Tibial artery (tissue), 4 donors: ENCODE measurements around the gene RCBTB1.

Experiments
- DNase-seq, 2 donors: peaks; one replicate each; pipeline ENCODE4 v3.0.0-alpha.2; 2019
- H3K27ac ChIP-seq, 2 donors: fragments of 200-600 bp; sonication (generic) in 1 of 2; 1 replicate in 1 of 2; 2 replicates in 1 of 2; pipeline ENCODE4 v1.5.1; 2018 to 2019; ENCODE audit warnings: mild to moderate bottlenecking in 1 of 2
- H3K27me3 ChIP-seq, 2 donors: fragments of 200-600 bp; sonication (generic) in 1 of 2; one replicate each; pipeline versions ENCODE4 v1.5.1 to v1.6.0; 2016 to 2019
- H3K36me3 ChIP-seq, 3 donors: fragments of 200-600 bp; sonication (generic) in 2 of 3; one replicate each; pipeline ENCODE4 v1.5.1; 2016 to 2019; ENCODE audit warnings: mild to moderate bottlenecking in 2 of 3
- H3K4me1 ChIP-seq, 4 donors: fragments of 200-600 bp; sonication (generic) in 2 of 4; 1 replicate in 3 of 4; 2 replicates in 1 of 4; pipeline ENCODE4 v1.5.1; 2016 to 2019
- H3K4me3 ChIP-seq, 2 donors: fragments of 200-600 bp; sonication (generic) in 1 of 2; 1 replicate in 1 of 2; 2 replicates in 1 of 2; pipeline ENCODE4 v1.5.1; 2018 to 2019; ENCODE audit warnings: mild to moderate bottlenecking in 2 of 2
- H3K9me3 ChIP-seq, 3 donors: fragments of 200-600 bp; sonication (generic) in 1 of 3; one replicate each; pipeline ENCODE4 v1.5.1; 2016 to 2019
- intact Hi-C: fragments of 100-400 bp; cut with DNase I; formaldehyde crosslinking; loops from one replicate; pipeline ENCODE4 v1.15.0; 2023; ENCODE audit warnings: low total_unique reads
- TF ChIP-seq, protein P1 (sequence below), 2 experiments: fragments of 200-600 bp in 1 of 2; fragments of 450-650 bp in 1 of 2; IDR thresholded peaks; one replicate each; pipeline ENCODE4 v1.5.1; 2017 to 2019; ENCODE audit warnings: antibody characterized with exemption in 2 of 2, mild to moderate bottlenecking in 1 of 2, moderate library complexity in 1 of 2

Gene RCBTB1

GRCh38 chr13:49538404-49538803, 47.0 kb downstream of the RCBTB1 start:
- intact Hi-C loops, result no loop called here
- Histone ChIP-seq H3K9me3 (no peaks in the 10 kb centered on the region), H3K27ac (no peak overlapping the region), H3K36me3 (peaks cover 0 to 40% (median 28%) of the 10 kb centered on the region in 3 donors), H3K4me3 (no peak overlapping the region), H3K27me3 (no peaks in the 10 kb centered on the region), H3K4me1 (no peaks in the 10 kb centered on the region)
- TF ChIP-seq, protein P1, sequence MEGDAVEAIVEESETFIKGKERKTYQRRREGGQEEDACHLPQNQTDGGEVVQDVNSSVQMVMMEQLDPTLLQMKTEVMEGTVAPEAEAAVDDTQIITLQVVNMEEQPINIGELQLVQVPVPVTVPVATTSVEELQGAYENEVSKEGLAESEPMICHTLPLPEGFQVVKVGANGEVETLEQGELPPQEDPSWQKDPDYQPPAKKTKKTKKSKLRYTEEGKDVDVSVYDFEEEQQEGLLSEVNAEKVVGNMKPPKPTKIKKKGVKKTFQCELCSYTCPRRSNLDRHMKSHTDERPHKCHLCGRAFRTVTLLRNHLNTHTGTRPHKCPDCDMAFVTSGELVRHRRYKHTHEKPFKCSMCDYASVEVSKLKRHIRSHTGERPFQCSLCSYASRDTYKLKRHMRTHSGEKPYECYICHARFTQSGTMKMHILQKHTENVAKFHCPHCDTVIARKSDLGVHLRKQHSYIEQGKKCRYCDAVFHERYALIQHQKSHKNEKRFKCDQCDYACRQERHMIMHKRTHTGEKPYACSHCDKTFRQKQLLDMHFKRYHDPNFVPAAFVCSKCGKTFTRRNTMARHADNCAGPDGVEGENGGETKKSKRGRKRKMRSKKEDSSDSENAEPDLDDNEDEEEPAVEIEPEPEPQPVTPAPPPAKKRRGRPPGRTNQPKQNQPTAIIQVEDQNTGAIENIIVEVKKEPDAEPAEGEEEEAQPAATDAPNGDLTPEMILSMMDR (IDR thresholded peaks at IDR 0.05), result no peak
- no peak for DNase-seq

- intact Hi-C loops, result no loop called here
Observed at GRCh38 chr13:49536144-49536873, 49.0 kb downstream of the RCBTB1 start.

DNA sequence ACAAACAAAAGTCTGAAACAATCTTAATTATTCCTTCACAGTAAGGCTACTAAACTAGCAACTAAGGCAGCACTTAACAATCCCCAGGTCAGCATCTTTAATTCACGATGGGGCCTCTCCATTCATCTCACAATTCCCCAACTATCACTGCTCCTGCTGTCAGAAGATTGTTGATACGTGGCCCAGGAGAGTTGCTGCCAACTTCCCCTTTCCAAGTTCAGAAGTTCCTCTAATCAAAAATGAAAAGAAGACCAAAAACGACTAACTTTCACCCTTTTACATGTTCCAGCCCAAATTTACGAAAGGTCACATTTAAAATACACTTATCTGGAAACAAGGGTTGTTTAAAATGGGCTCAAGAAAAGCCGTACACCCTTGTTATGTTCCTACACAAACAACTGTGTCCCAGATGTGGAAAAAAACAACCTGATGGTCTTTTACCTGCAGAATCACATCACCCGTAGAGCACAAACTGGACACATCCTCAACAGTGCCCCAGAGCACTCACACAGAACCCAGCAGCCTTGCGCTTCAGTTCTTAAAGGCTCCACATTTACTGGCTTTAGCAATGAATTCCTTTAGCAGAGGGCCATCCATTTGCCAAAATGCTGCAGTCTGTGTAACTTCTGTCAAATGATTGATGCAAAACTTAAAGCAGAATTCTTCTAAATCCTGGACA, 51.6 kb downstream of the RCBTB1 start:
- Histone ChIP-seq H3K4me1 (no peaks in the 10 kb centered on the region), H3K27me3 (no peaks in the 10 kb centered on the region), H3K36me3 (peaks cover 9 to 16% (median 13%) of the 10 kb centered on the region in 3 donors), H3K9me3 (no peaks in the 10 kb centered on the region), H3K27ac (no peak overlapping the region), H3K4me3 (no peak overlapping the region)
- TF ChIP-seq, protein P1 (IDR thresholded peaks at IDR 0.05), result no peak
- intact Hi-C loops, result no loop called here
- DNase-seq, result no peak

More at GRCh38 chr13:49536144-49536873, 49.0 kb downstream of the RCBTB1 start:
- TF ChIP-seq, protein P1 (IDR thresholded peaks at IDR 0.05), result no peak
- H3K27me3 ChIP-seq, result no peaks in the 10 kb centered on the region
- DNase-seq, result no peak
- no peak overlapping the region for H3K27ac ChIP-seq
- no peaks in the 10 kb centered on the region for H3K4me1 ChIP-seq
- H3K36me3 ChIP-seq, result peaks cover 0 to 22% (median 20%) of the 10 kb centered on the region in 3 donors
- no peaks in the 10 kb centered on the region for H3K9me3 ChIP-seq
- no peak overlapping the region for H3K4me3 ChIP-seq

- Histone ChIP-seq H3K9me3 (no peaks in the 10 kb centered on the region), H3K4me1 (no peaks in the 10 kb centered on the region), H3K36me3 (peaks cover 12 to 20% (median 14%) of the 10 kb centered on the region in 3 donors), H3K27me3 (no peaks in the 10 kb centered on the region), H3K4me3 (no peak overlapping the region), H3K27ac (no peak overlapping the region)
- TF ChIP-seq, protein P1 (IDR thresholded peaks at IDR 0.05), result no peak
- no peak for DNase-seq
- intact Hi-C loops, result no loop called here
Observed at GRCh38 chr13:49533011-49533410, 52.3 kb downstream of the RCBTB1 start.

DNA sequence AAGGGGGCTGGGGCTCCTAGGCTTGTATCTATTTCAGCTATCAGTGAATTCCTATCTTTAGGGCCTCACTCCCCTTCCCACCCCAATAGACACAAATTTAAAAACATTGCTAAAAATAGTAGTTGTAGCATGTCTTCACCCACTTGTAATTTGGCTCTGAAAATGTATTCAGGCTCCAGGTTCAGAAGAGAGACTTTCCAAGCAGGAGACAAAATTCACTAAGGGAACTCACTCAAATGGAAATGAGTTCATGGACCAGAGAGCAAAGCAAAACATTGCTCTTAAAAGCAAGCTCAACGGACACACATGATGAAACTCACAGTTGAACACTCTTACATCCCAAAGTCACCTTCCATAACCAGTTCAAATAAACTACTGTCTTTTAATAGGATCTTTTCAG, 52.8 kb downstream of the RCBTB1 start:
- no peaks in the 10 kb centered on the region for H3K27me3 ChIP-seq
- no peaks in the 10 kb centered on the region for H3K9me3 ChIP-seq
- DNase-seq, result no peak
- H3K36me3 ChIP-seq, result peaks cover 12 to 20% (median 14%) of the 10 kb centered on the region in 3 donors
- H3K4me3 ChIP-seq, result no peak overlapping the region
- intact Hi-C loops, result no loop called here
- H3K4me1 ChIP-seq, result no peaks in the 10 kb centered on the region
- no peak overlapping the region for H3K27ac ChIP-seq
- TF ChIP-seq, protein P1 (IDR thresholded peaks at IDR 0.05), result no peak
